ENCODE measurements around the gene GYPB. TPM values are rescaled to one million over a fixed set of nuclear protein-coding genes. Genes with fewer than 3 reads are reported as not detected.
"Not testable (repeated sequence)": the region's sequence is repeated elsewhere in the genome, so short reads cannot be mapped to it uniquely, and the experiment has no call there.

Gene GYPB
- total and polyA plus RNA-seq, 12 donors = 0.93 TPM; not detected in 11

DNA sequence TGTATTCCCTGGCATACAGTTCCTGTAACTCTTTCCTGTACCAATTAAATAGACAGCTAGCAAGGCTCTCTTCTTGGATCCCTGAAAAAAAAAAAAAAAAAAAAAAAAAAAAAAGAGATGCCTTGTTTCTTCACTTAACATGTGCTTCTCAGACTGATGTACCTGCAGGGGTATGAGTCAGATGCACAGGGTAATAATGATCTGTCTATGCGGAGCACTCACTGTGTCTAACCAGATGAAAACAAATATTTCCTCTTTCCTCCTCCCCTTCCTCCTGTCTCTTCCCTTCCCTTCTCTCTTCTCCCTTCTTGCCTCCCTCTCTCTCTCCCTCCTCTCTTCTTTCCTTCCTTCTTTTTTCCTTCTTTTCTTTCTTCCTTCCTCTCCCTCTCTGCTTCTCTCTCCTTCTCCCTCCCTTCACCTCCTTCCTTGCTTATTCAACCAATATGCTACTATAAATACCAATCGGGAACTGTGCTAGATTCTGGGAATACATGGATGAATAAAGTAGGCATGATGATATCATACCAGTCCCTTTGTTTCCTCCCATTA, 3.0 kb downstream of the GYPB start:
- not testable (repeated sequence) for H3K4me1 ChIP-seq, ATAC-seq
- WGBS, 2 donors = 89% methylated on average over 2 of the region's 2 CpGs

DNA sequence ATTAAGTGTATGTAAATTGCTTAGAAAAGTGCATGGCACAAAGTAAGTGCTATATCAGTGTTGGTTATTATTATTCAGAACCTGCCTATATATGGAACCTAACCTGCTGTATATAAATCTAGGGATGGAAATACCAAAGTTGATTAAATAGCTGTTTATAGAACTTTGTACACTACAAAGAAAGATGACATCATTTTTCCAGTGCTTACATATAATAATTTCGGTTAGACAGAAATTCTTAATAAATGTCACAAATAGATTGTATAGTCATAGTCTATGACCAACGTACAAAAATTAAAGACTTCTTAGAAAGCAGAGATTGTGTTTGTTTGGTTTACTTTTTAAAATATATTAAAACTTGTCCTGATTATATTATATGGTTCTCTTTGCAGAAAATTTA, 4.4 kb downstream of the GYPB start:
- ATAC-seq = no peak
- H3K36me3 ChIP-seq = no peaks in the 10 kb centered on the region
- no peaks in the 10 kb centered on the region for H3K4me1 ChIP-seq
- intact Hi-C loops (cut with DNase I) = loop anchor here in 1 of 10 donors (10.0 kb wide), 1 partner anchor 450 kb away; no protein-coding TSS in a partner anchor
- TF ChIP-seq, protein P1, sequence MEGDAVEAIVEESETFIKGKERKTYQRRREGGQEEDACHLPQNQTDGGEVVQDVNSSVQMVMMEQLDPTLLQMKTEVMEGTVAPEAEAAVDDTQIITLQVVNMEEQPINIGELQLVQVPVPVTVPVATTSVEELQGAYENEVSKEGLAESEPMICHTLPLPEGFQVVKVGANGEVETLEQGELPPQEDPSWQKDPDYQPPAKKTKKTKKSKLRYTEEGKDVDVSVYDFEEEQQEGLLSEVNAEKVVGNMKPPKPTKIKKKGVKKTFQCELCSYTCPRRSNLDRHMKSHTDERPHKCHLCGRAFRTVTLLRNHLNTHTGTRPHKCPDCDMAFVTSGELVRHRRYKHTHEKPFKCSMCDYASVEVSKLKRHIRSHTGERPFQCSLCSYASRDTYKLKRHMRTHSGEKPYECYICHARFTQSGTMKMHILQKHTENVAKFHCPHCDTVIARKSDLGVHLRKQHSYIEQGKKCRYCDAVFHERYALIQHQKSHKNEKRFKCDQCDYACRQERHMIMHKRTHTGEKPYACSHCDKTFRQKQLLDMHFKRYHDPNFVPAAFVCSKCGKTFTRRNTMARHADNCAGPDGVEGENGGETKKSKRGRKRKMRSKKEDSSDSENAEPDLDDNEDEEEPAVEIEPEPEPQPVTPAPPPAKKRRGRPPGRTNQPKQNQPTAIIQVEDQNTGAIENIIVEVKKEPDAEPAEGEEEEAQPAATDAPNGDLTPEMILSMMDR (IDR thresholded peaks at IDR 0.05) = no peak
- no peaks in the 10 kb centered on the region for H3K27me3 ChIP-seq
- 78 to 94% methylated on average over 2 of the region's 2 CpGs for WGBS, 2 donors
- no peaks in the 10 kb centered on the region for H3K9me3 ChIP-seq
- H3K4me3 ChIP-seq = no peak overlapping the region
- H3K27ac ChIP-seq = no peak overlapping the region
- no peak for DNase-seq

More for the DNA sequence above, 3.0 kb downstream of the GYPB start:
- intact Hi-C loops (cut with DNase I) = loop anchor here in 1 of 10 donors (10.0 kb wide), 1 partner anchor 451 kb away; no protein-coding TSS in a partner anchor
- not testable (repeated sequence) for H3K9me3 ChIP-seq, H3K36me3 ChIP-seq, H3K27me3 ChIP-seq, H3K27ac ChIP-seq, DNase-seq, H3K4me3 ChIP-seq

DNA sequence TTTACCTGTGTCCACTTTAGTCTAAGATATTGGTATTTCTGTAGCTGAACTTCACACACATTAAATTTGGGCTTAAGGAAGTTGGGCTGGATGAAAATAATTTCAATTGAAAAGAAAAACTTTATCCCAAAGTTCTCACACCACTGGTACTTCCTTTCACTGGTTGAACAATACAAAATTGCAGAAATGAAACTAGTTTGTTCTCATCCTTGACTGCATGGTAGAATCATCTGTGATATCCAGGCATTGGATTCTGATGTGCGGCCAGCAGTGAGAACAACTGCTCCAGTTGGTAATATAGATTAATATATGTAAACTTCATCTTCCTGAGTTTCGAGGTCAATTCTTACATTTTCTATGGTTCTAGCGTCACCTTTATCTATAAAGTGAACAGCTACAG, 10.6 kb downstream of the GYPB start:
- 91 to 95% methylated on average over 3 of the region's 3 CpGs for WGBS, 2 donors
- H3K36me3 ChIP-seq, ATAC-seq, H3K27me3 ChIP-seq, H3K4me3 ChIP-seq, H3K4me1 ChIP-seq, H3K9me3 ChIP-seq, DNase-seq, H3K27ac ChIP-seq: not testable (repeated sequence)
- intact Hi-C loops (cut with DNase I) = loop anchor here in 1 of 10 donors (5.0 kb wide), 1 partner anchor 131 kb away; no protein-coding TSS in a partner anchor

DNA sequence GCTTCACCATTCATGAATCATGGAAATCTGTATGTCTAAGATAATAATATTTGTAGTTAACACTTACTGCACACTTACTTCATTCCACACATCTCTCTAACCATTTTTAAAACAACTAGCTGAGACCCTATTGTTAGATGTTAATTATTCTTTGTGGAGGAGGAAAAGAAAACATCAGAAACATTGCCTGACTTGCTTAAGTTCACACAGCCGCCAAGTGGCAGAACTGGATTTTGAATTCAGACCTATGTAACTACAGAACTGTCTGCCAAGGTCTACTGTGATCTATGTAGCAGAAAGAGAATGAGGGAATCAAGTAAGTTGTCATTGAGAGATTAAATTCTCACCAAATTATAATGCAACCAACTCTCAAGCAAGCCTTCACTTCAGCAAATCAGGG, 11.2 kb downstream of the GYPB start:
- WGBS, 2 donors = 81 to 85% methylated on average over 1 of the region's 1 CpG

DNA sequence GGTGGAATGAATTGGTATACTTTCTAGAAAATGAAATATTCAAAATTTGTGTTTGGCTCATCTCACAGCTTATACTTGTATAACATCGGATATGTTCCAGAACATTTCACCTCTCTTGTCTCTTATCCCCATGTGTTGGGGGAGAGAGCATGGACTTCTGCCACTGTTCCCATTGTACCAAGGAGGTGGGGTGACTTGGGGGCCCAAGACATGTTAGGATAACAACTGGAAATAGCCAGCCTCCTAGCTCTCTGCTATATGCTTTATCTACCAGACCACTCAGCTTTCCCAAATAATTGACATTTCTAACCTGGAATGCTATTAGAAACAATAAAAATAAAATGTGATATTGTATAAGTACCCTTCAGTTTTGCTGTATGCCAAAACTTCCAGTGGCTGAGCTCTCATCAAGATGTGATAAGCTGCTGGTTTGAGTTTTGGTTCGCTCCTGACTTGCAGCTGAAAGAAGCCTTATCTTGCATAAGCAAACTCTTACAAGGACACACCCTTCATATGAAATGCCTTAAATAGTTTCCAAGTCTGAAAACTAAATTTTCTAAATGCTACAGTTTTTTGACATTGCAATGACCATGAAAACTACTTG, 12.9 kb downstream of the GYPB start:
- 71 to 76% methylated on average over 2 of the region's 2 CpGs for WGBS, 2 donors
- not testable (repeated sequence) for ATAC-seq, H3K9me3 ChIP-seq, H3K27ac ChIP-seq, H3K4me3 ChIP-seq, H3K4me1 ChIP-seq, H3K36me3 ChIP-seq, DNase-seq, H3K27me3 ChIP-seq
- intact Hi-C loops (cut with DNase I) = loop anchor here in 1 of 10 donors (5.0 kb wide), 1 partner anchor 129 kb away; no protein-coding TSS in a partner anchor

More for the DNA sequence above, 11.2 kb downstream of the GYPB start:
- not testable (repeated sequence) for DNase-seq, ATAC-seq, H3K9me3 ChIP-seq, H3K27me3 ChIP-seq, H3K4me1 ChIP-seq, H3K36me3 ChIP-seq, H3K27ac ChIP-seq, H3K4me3 ChIP-seq
- intact Hi-C loops (cut with DNase I) = loop anchor here in 1 of 10 donors (5.0 kb wide), 1 partner anchor 131 kb away; no protein-coding TSS in a partner anchor

DNA sequence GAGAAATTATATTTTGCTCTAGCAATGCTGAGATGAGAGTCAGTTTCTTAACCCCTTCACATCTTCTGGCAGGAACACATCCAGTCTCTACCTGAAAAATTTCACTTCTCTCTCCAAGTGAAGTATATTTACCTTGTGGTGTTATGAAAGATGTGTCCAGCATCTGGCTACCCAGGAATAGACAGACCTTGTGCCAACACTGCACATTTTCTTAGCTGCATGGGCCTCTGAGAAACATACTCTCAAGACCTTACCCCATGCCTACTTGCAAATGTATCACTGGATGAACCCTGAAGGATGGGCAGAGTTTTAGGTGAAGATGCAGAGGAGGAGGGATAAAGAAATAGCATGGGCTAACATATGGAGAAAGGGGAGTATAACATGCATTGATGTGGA, 13.6 kb downstream of the GYPB start:
- H3K36me3 ChIP-seq, ATAC-seq, H3K9me3 ChIP-seq, H3K27ac ChIP-seq, H3K4me3 ChIP-seq, H3K27me3 ChIP-seq, H3K4me1 ChIP-seq, DNase-seq: not testable (repeated sequence)
- intact Hi-C loops (cut with DNase I) = loop anchor here in 1 of 10 donors (5.0 kb wide), 1 partner anchor 128 kb away; no protein-coding TSS in a partner anchor

DNA sequence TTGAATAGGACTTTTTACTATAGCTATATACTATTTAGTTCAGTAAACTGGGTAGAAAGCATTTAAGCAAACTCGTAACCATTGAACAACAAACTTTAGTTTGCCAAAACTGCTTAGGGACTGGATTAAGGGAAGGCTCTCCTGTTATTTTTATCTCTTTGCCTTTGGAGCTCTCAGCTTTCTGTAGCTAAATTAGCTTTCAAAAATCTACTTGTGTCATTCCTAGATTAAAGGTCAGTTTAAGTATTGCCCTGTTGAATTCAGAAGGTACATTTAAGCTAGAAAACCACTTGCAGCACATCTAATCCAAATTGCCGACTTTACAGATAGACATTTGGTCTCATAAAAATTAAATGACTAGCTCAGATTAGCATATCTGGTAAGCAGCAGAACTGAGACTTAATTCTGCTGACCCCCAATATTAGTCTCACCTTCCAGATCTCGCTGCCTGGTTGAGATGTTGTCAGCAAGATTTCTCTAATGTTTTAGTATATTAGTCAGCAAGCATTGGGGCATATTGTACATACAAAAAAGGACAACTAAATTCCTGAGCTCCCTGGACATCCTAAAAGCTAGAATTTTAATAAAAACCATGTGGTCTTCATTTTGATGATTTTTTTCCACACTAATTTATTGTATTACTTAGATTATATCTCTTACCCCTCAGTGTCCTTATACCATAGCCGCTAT, 14.2 kb downstream of the GYPB start:
- intact Hi-C loops (cut with DNase I) = loop anchor here in 1 of 10 donors (5.0 kb wide), 1 partner anchor 128 kb away; no protein-coding TSS in a partner anchor

DNA sequence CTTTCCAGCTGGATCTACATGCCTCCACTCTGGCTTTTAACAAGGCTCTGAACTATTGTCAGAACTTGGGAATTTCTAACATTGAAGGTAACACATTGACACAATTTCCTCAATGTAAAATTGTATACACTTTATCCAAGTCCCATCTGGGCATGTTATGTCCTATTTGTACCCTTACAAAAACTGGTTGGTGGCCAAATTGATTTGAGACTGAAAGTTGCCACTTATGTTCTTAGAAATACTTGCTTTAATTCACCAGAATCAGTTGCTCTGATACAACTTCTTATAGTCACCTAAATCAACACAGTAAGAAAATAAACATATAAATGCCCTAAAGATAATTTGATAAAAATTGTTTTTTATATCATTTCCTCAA, 15.3 kb downstream of the GYPB start:
- intact Hi-C loops (cut with DNase I); H3K9me3 ChIP-seq; H3K36me3 ChIP-seq; H3K4me3 ChIP-seq; ATAC-seq; H3K27ac ChIP-seq; H3K4me1 ChIP-seq; H3K27me3 ChIP-seq; DNase-seq: not testable (repeated sequence)

More for the DNA sequence above, 14.2 kb downstream of the GYPB start:
- not testable (repeated sequence) for ATAC-seq, H3K36me3 ChIP-seq, H3K27ac ChIP-seq, H3K4me1 ChIP-seq, H3K9me3 ChIP-seq, H3K27me3 ChIP-seq, DNase-seq, H3K4me3 ChIP-seq
- WGBS, 2 donors = 69 to 70% methylated on average over 4 of the region's 4 CpGs

DNA sequence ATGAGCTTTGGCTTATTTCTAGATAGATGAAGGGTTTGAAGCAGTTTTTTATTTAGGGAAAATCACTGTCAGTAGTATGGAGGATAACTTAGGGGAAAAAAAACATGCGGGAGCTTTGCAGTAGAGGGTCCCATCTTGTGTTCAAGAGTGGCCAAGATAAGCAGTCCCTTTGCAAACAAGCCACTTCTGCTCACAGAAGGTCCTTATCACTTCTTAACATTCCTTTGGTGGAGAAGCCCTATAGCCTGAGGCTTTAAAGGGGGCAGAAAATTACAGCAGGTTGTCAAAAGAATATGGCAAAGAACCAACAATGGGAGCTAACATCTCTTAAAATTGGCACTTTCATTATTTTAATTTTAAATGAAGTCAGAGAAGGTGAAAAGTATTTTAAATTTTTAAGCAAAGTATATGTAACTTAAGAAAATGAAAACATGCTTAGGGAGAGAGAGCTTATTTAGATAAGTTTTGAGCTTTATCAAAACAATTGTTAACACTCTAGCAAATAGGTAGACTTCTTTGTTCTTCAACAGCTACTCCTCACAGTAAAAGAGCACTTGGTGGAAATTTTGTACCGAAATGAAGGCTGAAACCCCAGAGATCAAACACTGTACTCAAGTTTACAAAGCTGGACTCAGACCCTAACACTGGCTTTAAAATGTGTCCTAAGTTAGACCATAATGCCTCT, 15.8 kb downstream of the GYPB start:
- H3K9me3 ChIP-seq; H3K36me3 ChIP-seq; H3K27me3 ChIP-seq; ATAC-seq; H3K27ac ChIP-seq; H3K4me3 ChIP-seq; DNase-seq; intact Hi-C loops (cut with DNase I); H3K4me1 ChIP-seq: not testable (repeated sequence)
- 45 to 51% methylated on average over 2 of the region's 2 CpGs for WGBS, 2 donors

Data from heart right ventricle (tissue), 16 donors.